GM12878 (cell line): Measurements from ENCODE around the gene SLC39A5. TPM values are rescaled to one million over a fixed set of nuclear protein-coding genes. Genes with fewer than 3 reads are reported as not detected.
"Not testable (repeated sequence)": the region's sequence is repeated elsewhere in the genome, so short reads cannot be mapped to it uniquely, and the experiment has no call there.

Experiments
- ATAC-seq: fragments of 200-7000 bp; cut with Tn5 transposase; 3 replicates; pipeline ENCODE4 v1.9.1; 2020; ENCODE audit warnings: mild to moderate bottlenecking, moderate library complexity
- BruUV-seq: library from RNA; stranded (reverse); fragments of 400-500 nt; replicated peaks from 2 replicates; lab custom pipeline; 2021; lab: Mats Ljungman, UMichigan
- CTCF ChIA-PET: fragments of 300-600 bp; sonication (Branson Sonifier 250); formaldehyde crosslinking; extraction: SDS; loops from one replicate; lab custom pipeline; 2021; ENCODE audit warnings: inconsistent platforms; lab: Yijun Ruan, JAX
- POLR2A ChIA-PET: fragments of 350-600 bp; formaldehyde crosslinking; extraction: SDS; loops from one replicate; lab custom pipeline; 2021; ENCODE audit warnings: inconsistent platforms; lab: Charles Lee
- RAD21 ChIA-PET: fragments of 300-600 bp; sonication (Branson Sonifier 250); formaldehyde crosslinking; loops from one replicate; lab custom pipeline; 2023; ENCODE audit warnings: antibody characterized with exemption; ENCODE audit not compliant: unreplicated experiment; lab: Charles Lee
- SMC1A ChIA-PET: fragments of 300-600 bp; sonication (Branson Sonifier 250); formaldehyde crosslinking; loops from one replicate; lab custom pipeline; 2023; ENCODE audit not compliant: unreplicated experiment, uncharacterized antibody; lab: Charles Lee
- DNase-seq: peaks from one replicate; pipeline ENCODE4 v3.0.0-alpha.2; 2011; ENCODE audit warnings: low read depth, low spot score
- FAIRE-seq: peaks from 3 replicates; lab custom pipeline; 2011; peaks lifted over from hg19 to GRCh38; lab: Jason Lieb, UNC
- H2AFZ ChIP-seq: 2 replicates; pipeline ENCODE4 v1.6.0; 2011; ENCODE audit warnings: low read depth, low read length, control low read depth; ENCODE audit not compliant: control insufficient read depth
- H3K27ac ChIP-seq: 2 replicates; pipeline ENCODE4 v1.5.1; 2011; ENCODE audit warnings: control low read depth; ENCODE audit not compliant: control insufficient read depth, insufficient read depth
- H3K27me3 ChIP-seq, 2 experiments: replicated peaks in 1 of 2; 2 replicates each; pipeline versions ENCODE4 v1.6.0 to v1.6.1; 2011; ENCODE audit warnings: low read length in 1 of 2; ENCODE audit not compliant: control insufficient read depth in 2 of 2, insufficient read depth in 2 of 2
- H3K36me3 ChIP-seq, 2 experiments: 2 replicates each; pipeline ENCODE4 v1.5.1; 2011; ENCODE audit warnings: low read length in 1 of 2; ENCODE audit not compliant: control insufficient read depth in 2 of 2, insufficient read depth in 2 of 2
- H3K4me1 ChIP-seq: 2 replicates; pipeline ENCODE4 v1.6.1; 2011; ENCODE audit warnings: mild to moderate bottlenecking, low read length, moderate library complexity, mixed read lengths; ENCODE audit not compliant: control insufficient read depth, insufficient read depth
- H3K4me2 ChIP-seq: 2 replicates; pipeline ENCODE4 v1.6.0; 2011; ENCODE audit warnings: control low read depth; ENCODE audit not compliant: control insufficient read depth, insufficient read depth
- H3K4me3 ChIP-seq: fragments of 200-600 bp; sonication (generic); 2 replicates; pipeline ENCODE4 v1.5.1; 2016
- H3K79me2 ChIP-seq: 2 replicates; pipeline ENCODE4 v1.6.0; 2011; ENCODE audit warnings: low read length; ENCODE audit not compliant: control insufficient read depth, insufficient read depth
- H3K9ac ChIP-seq: 2 replicates; pipeline ENCODE4 v1.8.0; 2011; ENCODE audit warnings: low read length, control low read depth, mixed read lengths; ENCODE audit not compliant: control insufficient read depth, insufficient read depth
- H3K9me3 ChIP-seq: replicated peaks from 3 replicates; pipeline ENCODE4 v1.5.1; 2011; ENCODE audit warnings: mild to moderate bottlenecking, low read length; ENCODE audit not compliant: control insufficient read depth, insufficient read depth
- H4K20me1 ChIP-seq: 2 replicates; pipeline ENCODE4 v1.6.0; 2011; ENCODE audit not compliant: control insufficient read depth, insufficient read depth
- HDAC6 ChIP-seq: fragments of 200-600 bp; sonication (generic); IDR thresholded peaks from one replicate; pipeline ENCODE4 v1.8.0; 2017; ENCODE audit warnings: antibody characterized with exemption; ENCODE audit not compliant: unreplicated experiment
- HDGF ChIP-seq: fragments of 450-650 bp; IDR thresholded peaks from 2 replicates; pipeline ENCODE4 v1.6.1; 2016; ENCODE audit warnings: antibody characterized with exemption
- KDM1A ChIP-seq: fragments of 200-600 bp; sonication (generic); IDR thresholded peaks from 2 replicates; pipeline ENCODE4 v1.6.1; 2016; ENCODE audit warnings: borderline replicate concordance
- MLLT1 ChIP-seq: fragments of 450-650 bp; IDR thresholded peaks from 2 replicates; pipeline ENCODE4 v1.6.1; 2016; ENCODE audit warnings: mild to moderate bottlenecking
- PAX5 ChIP-seq: IDR thresholded peaks from 2 replicates; pipeline ENCODE4 v1.6.1; 2011; ENCODE audit warnings: low read depth, low read length, borderline replicate concordance
- RCOR1 ChIP-seq: conservative IDR thresholded peaks from 2 replicates; pipeline ENCODE4 v1.6.1; 2012; ENCODE audit warnings: low read depth, low read length, improper control_type of control experiment
- RELA ChIP-seq: fragments of 450-650 bp; IDR thresholded peaks from 2 replicates; pipeline ENCODE4 v1.8.0; 2014; ENCODE audit warnings: borderline replicate concordance; ENCODE audit not compliant: partially characterized antibody
- WGBS: methylation state at CpG from one replicate; pipeline ENCODE4 v1.1.6; 2016; ENCODE audit warnings: low lambda C conversion rate; ENCODE audit not compliant: insufficient replicate concordance, insufficient coverage; ENCODE audit errors: missing lambda C conversion rate; 5-methylcytosine and 5-hydroxymethylcytosine counted together
- in situ Hi-C: fragments of 300-500 bp; cut with MboI; formaldehyde crosslinking; loops from 9 replicates; pipeline ENCODE4 v1.14.3; 2018; ENCODE audit warnings: mixed read lengths
- intact Hi-C: fragments of 100-400 bp; cut with micrococcal nuclease; formaldehyde crosslinking; loops from one replicate; pipeline ENCODE4 v1.14.2; 2022; ENCODE audit not compliant: unreplicated experiment
- polyA plus RNA-seq, 11 experiments: library from polyadenylated mRNA; depleted of rRNA in 4 of 11; unstranded in 6 of 11; stranded (reverse) in 5 of 11; fragments of >200 nt; fragmentation: Nextera tagmentation in 4 of 11; fragmentation: Illumina TruSeq in 1 of 11; extraction: Ambion mirVana in 4 of 11; extraction: Trizol in 1 of 11; gene quantifications; 1 replicate in 1 of 11; 2 replicates in 10 of 11; pipeline versions ENCODE4 v1.2.1 to v1.2.3, GENCODE V29; 2011 to 2016; ENCODE audit warnings: inconsistent platforms in 2 of 11, missing spikeins in 2 of 11, low read depth in 1 of 11
- total RNA-seq, 4 experiments: library from RNA; depleted of rRNA in 3 of 4; stranded (reverse); fragments of >200 nt in 3 of 4; fragmentation: Illumina TruSeq in 1 of 4; extraction: Trizol in 1 of 4; gene quantifications; 2 replicates each; pipeline versions ENCODE4 v1.2.1 to v1.2.3, GENCODE V29; 2013 to 2021

SLC39A5 gene
- total and polyA plus RNA-seq, 10 of the 15 experiments (the other 5 are each of a cell fraction or from before 2014, with no cell fraction given), result 0.15 to 0.56 (median 0.15) TPM; not detected in 7

- TF ChIP-seq MLLT1 (no peak), RELA (no peak), RCOR1 (no peak)
These were observed 31.1 kb downstream of the SLC39A5 start (continued) for GRCh38 chr12:56260921-56261320.

GRCh38 chr12:56261503-56262232 lies 31.8 kb downstream of the SLC39A5 start:
- no peak for TF ChIP-seq KDM1A
- TF ChIP-seq HDAC6, result no peak
- TF ChIP-seq PAX5, result no peak
- TF ChIP-seq HDGF, result no peak
- H3K36me3 ChIP-seq, result no peaks in the 10 kb centered on the region
- H4K20me1 ChIP-seq, result no peaks in the 10 kb centered on the region
- H3K9ac ChIP-seq, result no peak overlapping the region
- H3K27ac ChIP-seq, result no peak overlapping the region
- no peak overlapping the region for H3K4me2 ChIP-seq
- ChIA-PET SMC1A (no interaction called here), CTCF (interaction anchor here (0.9 to 1.6 kb wide), 3 partner anchors 17 to 202 kb away, joined by 3 to 5 read pairs (median 3); no protein-coding TSS in a partner anchor), POLR2A (interaction anchor here (1.3 kb wide), 1 partner anchor 39 kb away, joined by 3 read pairs; no protein-coding TSS in a partner anchor), RAD21 (no interaction called here)
- H3K79me2 ChIP-seq, result peaks cover 11% of the 10 kb centered on the region
- ATAC-seq, result no peak
- H3K4me1 ChIP-seq, result peaks cover 11% of the 10 kb centered on the region
- no peak for DNase-seq
- intact Hi-C loops (loop anchor here (10.0 kb wide), 1 partner anchor 203 kb away; the partner anchor contains the start of gene SPRYD4), in situ Hi-C loops (no loop called here)
- no TSS peak for BruUV-seq
- FAIRE-seq, result no peak
- H3K4me3 ChIP-seq, result no peak overlapping the region
- H3K27me3 ChIP-seq, result no peaks in the 10 kb centered on the region
- H3K9me3 ChIP-seq, result no peaks in the 10 kb centered on the region
- H2AFZ ChIP-seq, result no peak overlapping the region
- 78% methylated on average over 5 of the region's 5 CpGs for WGBS

GRCh38 chr12:56262955-56263354 lies 33.1 kb downstream of the SLC39A5 start:
- intact Hi-C loops, result loop anchor here (10.0 kb wide), 1 partner anchor 202 kb away; the partner anchor contains the start of gene SPRYD4
- SMC1A ChIA-PET, H2AFZ ChIP-seq, in situ Hi-C loops, H3K4me3 ChIP-seq, BruUV-seq, POLR2A ChIA-PET, H3K27me3 ChIP-seq, ATAC-seq, DNase-seq, H3K36me3 ChIP-seq, H3K27ac ChIP-seq, H3K9me3 ChIP-seq, H3K4me1 ChIP-seq, H3K9ac ChIP-seq, H4K20me1 ChIP-seq, FAIRE-seq, RAD21 ChIA-PET, H3K79me2 ChIP-seq, H3K4me2 ChIP-seq: not testable (repeated sequence)
- CTCF ChIA-PET, result interaction anchor here (0.7 to 1.6 kb wide), 4 partner anchors 27 to 201 kb away, joined by 3 to 5 read pairs (median 4); no protein-coding TSS in a partner anchor
- 84% methylated on average over 7 of the region's 7 CpGs for WGBS
